PC-3 (cell line): Measurements from ENCODE around the gene PHF8. TPM values are rescaled to one million over a fixed set of nuclear protein-coding genes. Genes with fewer than 3 reads are reported as not detected.

Source experiments
- ATAC-seq: fragments of 200-7000 bp; cut with Tn5 transposase; 2 replicates; pipeline ENCODE4 v1.9.1; 2020; ENCODE audit warnings: mild to moderate bottlenecking, moderate library complexity
- BruUV-seq: library from RNA; stranded (reverse); fragments of 400-500 nt; replicated peaks from 2 replicates; lab custom pipeline; 2021; lab: Mats Ljungman, UMichigan
- CTCF ChIA-PET: fragments of 300-600 bp; sonication (Branson Sonifier 250); formaldehyde crosslinking; loops from one replicate; lab custom pipeline; 2022; ENCODE audit warnings: antibody characterized with exemption; lab: Charles Lee
- POLR2A ChIA-PET: fragments of 300-600 bp; sonication (Branson Sonifier 250); formaldehyde crosslinking; loops from one replicate; lab custom pipeline; 2022; ENCODE audit warnings: antibody characterized with exemption; ENCODE audit not compliant: unreplicated experiment; lab: Charles Lee
- DNase-seq: peaks from one replicate; pipeline ENCODE4 v3.0.0-alpha.2; 2015
- H2AFZ ChIP-seq: fragments of 300-600 bp; sonication (generic); 2 replicates; pipeline ENCODE4 v1.6.0; 2016; ENCODE audit warnings: antibody characterized with exemption, low read length
- H3F3A ChIP-seq: fragments of 300-600 bp; sonication (generic); one replicate; pipeline ENCODE4 v1.6.0; 2017; ENCODE audit warnings: antibody characterized with exemption, low read length, control low read depth, mild to moderate bottlenecking; ENCODE audit not compliant: unreplicated experiment
- H3K27ac ChIP-seq: fragments of 300-600 bp; sonication (generic); 2 replicates; pipeline ENCODE4 v1.5.1; 2016; ENCODE audit warnings: mild to moderate bottlenecking, low read length
- H3K27me3 ChIP-seq: fragments of 300-600 bp; sonication (generic); 2 replicates; pipeline ENCODE4 v1.6.1; 2016; ENCODE audit warnings: low read length, mixed read lengths
- H3K36me3 ChIP-seq: fragments of 300-600 bp; sonication (generic); 2 replicates; pipeline ENCODE4 v1.6.1; 2016; ENCODE audit warnings: low read depth, mixed run types, low read length, mixed read lengths
- H3K4me1 ChIP-seq: fragments of 300-600 bp; sonication (generic); 2 replicates; pipeline ENCODE4 v1.5.1; 2016; ENCODE audit warnings: low read length; ENCODE audit not compliant: insufficient read depth
- H3K4me2 ChIP-seq: fragments of 300-600 bp; sonication (generic); 2 replicates; pipeline ENCODE4 v1.6.0; 2016; ENCODE audit warnings: low read length
- H3K4me3 ChIP-seq: fragments of 300-600 bp; sonication (generic); 2 replicates; pipeline ENCODE4 v1.5.1; 2016; ENCODE audit warnings: mild to moderate bottlenecking, low read length, mixed read lengths
- H3K79me2 ChIP-seq: fragments of 300-600 bp; sonication (generic); 2 replicates; pipeline ENCODE4 v1.6.1; 2017; ENCODE audit warnings: low read length, mixed read lengths
- H3K9ac ChIP-seq: fragments of 300-600 bp; sonication (generic); 2 replicates; pipeline ENCODE4 v1.6.0; 2016; ENCODE audit warnings: mild to moderate bottlenecking, low read length
- H3K9me2 ChIP-seq: fragments of 300-600 bp; sonication (generic); replicated peaks from 2 replicates; pipeline ENCODE4 v1.6.1; 2016; ENCODE audit warnings: mixed run types, low read length, mixed read lengths
- H3K9me3 ChIP-seq: fragments of 300-600 bp; sonication (generic); 2 replicates; pipeline ENCODE4 v1.6.1; 2016; ENCODE audit warnings: low read length, mixed read lengths
- H4K20me1 ChIP-seq: fragments of 300-600 bp; sonication (generic); 2 replicates; pipeline ENCODE4 v1.6.1; 2016; ENCODE audit warnings: low read length, mixed read lengths
- CTCF ChIP-seq: fragments of 300-600 bp; sonication (generic); conservative IDR thresholded peaks from 2 replicates; pipeline ENCODE4 v1.5.1; 2017; ENCODE audit warnings: antibody characterized with exemption, low read depth, mild to moderate bottlenecking, low read length
- EZH2 ChIP-seq: fragments of 300-600 bp; sonication (generic); IDR thresholded peaks from one replicate; pipeline ENCODE4 v1.6.1; 2017; ENCODE audit warnings: antibody characterized with exemption, mild to moderate bottlenecking, low read length; ENCODE audit not compliant: unreplicated experiment
- EZH2phosphoT487 ChIP-seq: fragments of 300-600 bp; sonication (generic); IDR thresholded peaks from 2 replicates; pipeline ENCODE4 v1.6.1; 2018; ENCODE audit warnings: mild to moderate bottlenecking, antibody characterized with exemption, low read length, borderline replicate concordance
- intact Hi-C: fragments of 100-400 bp; cut with micrococcal nuclease; formaldehyde crosslinking; loops from 2 replicates; pipeline ENCODE4 v1.9.0; 2023
- total RNA-seq: library from RNA; depleted of rRNA; stranded (reverse); fragments of >200 nt; gene quantifications from 2 replicates; pipeline ENCODE4 v1.2.3, GENCODE V29; 2014

The PHF8 gene
- total RNA-seq, 1 experiment from 2014 or later: 19.4 TPM

- POLR2A ChIA-PET: no interaction called here
- no peaks in the 10 kb centered on the region for H3K4me1 ChIP-seq
- intact Hi-C loops: no loop called here
- peaks cover 11% of the 10 kb centered on the region for H3K36me3 ChIP-seq
- H3K27me3 ChIP-seq: no peaks in the 10 kb centered on the region
- BruUV-seq: no TSS peak
- no peak overlapping the region for H3K27ac ChIP-seq
- DNase-seq (no peak), ATAC-seq (no peak)
- H4K20me1 ChIP-seq: no peaks in the 10 kb centered on the region
- H2AFZ ChIP-seq: no peak overlapping the region
- CTCF ChIA-PET: no interaction called here
- H3F3A ChIP-seq: no peaks in the 10 kb centered on the region
- H3K79me2 ChIP-seq: no peaks in the 10 kb centered on the region
- H3K9me3 ChIP-seq: no peaks in the 10 kb centered on the region
- TF ChIP-seq CTCF: no peak
- no peak for TF ChIP-seq EZH2phosphoT487
- no peak for TF ChIP-seq EZH2
- no peak overlapping the region for H3K4me3 ChIP-seq
- H3K4me2 ChIP-seq: no peak overlapping the region
- no peaks in the 10 kb centered on the region for H3K9me2 ChIP-seq
- H3K9ac ChIP-seq: no peak overlapping the region
These were observed 36.6 kb downstream of the PHF8 start for GRCh38 chrX:54007682-54008081.

- H3K27ac ChIP-seq: no peak overlapping the region
- ChIA-PET CTCF (no interaction called here), POLR2A (no interaction called here)
- H3F3A ChIP-seq: no peaks in the 10 kb centered on the region
- no TSS peak for BruUV-seq
- ATAC-seq (no peak), DNase-seq (no peak)
- H4K20me1 ChIP-seq: no peaks in the 10 kb centered on the region
- H3K4me3 ChIP-seq: no peak overlapping the region
- no peaks in the 10 kb centered on the region for H3K27me3 ChIP-seq
- H3K79me2 ChIP-seq: no peaks in the 10 kb centered on the region
- intact Hi-C loops: no loop called here
- H3K4me2 ChIP-seq: no peak overlapping the region
- H2AFZ ChIP-seq: no peak overlapping the region
- no peaks in the 10 kb centered on the region for H3K9me3 ChIP-seq
- TF ChIP-seq EZH2phosphoT487 (no peak), CTCF (no peak), EZH2 (no peak)
- no peaks in the 10 kb centered on the region for H3K4me1 ChIP-seq
- H3K9me2 ChIP-seq: no peaks in the 10 kb centered on the region
- no peak overlapping the region for H3K9ac ChIP-seq
- H3K36me3 ChIP-seq: peaks cover 35% of the 10 kb centered on the region
These were observed 46.5 kb downstream of the PHF8 start for GRCh38 chrX:53997724-53998123.

- H3K9me2 ChIP-seq: no peaks in the 10 kb centered on the region
- no peak overlapping the region for H3K4me3 ChIP-seq
- POLR2A ChIA-PET: no interaction called here
- no peaks in the 10 kb centered on the region for H3F3A ChIP-seq
- H3K27ac ChIP-seq: no peak overlapping the region
- no peak overlapping the region for H2AFZ ChIP-seq
- intact Hi-C loops: no loop called here
- H3K79me2 ChIP-seq: no peaks in the 10 kb centered on the region
- no peaks in the 10 kb centered on the region for H3K9me3 ChIP-seq
- H3K4me1 ChIP-seq: no peaks in the 10 kb centered on the region
- DNase-seq: peak; percentile 55
- CTCF ChIA-PET: no interaction called here
- ATAC-seq: no peak; the same call in 1 of the 2 replicates
- no peak overlapping the region for H3K9ac ChIP-seq
- peaks cover 26% of the 10 kb centered on the region for H3K36me3 ChIP-seq
- no peak overlapping the region for H3K4me2 ChIP-seq
- H4K20me1 ChIP-seq: no peaks in the 10 kb centered on the region
- no TSS peak for BruUV-seq
- TF ChIP-seq EZH2phosphoT487: no peak
- no peak for TF ChIP-seq EZH2
- TF ChIP-seq CTCF: no peak
- no peaks in the 10 kb centered on the region for H3K27me3 ChIP-seq
These were observed 51.7 kb downstream of the PHF8 start for GRCh38 chrX:53992589-53992988.
